SIG-M5 treated with dmso at 0.1 percent for 504 hours (cell line): Measurements from ENCODE around the gene NDFIP2.
A peak's percentile ranks its signal among the peaks of the same experiment; 100 is the strongest.
"Not testable (repeated sequence)": the region's sequence is repeated elsewhere in the genome, so short reads cannot be mapped to it uniquely, and the experiment has no call there.

Experiments
- DNase-seq: peaks from one replicate; lab custom pipeline; 2025; ENCODE audit not compliant: unreplicated experiment; lab: John Stamatoyannopoulos, UW

The NDFIP2 gene

DNA sequence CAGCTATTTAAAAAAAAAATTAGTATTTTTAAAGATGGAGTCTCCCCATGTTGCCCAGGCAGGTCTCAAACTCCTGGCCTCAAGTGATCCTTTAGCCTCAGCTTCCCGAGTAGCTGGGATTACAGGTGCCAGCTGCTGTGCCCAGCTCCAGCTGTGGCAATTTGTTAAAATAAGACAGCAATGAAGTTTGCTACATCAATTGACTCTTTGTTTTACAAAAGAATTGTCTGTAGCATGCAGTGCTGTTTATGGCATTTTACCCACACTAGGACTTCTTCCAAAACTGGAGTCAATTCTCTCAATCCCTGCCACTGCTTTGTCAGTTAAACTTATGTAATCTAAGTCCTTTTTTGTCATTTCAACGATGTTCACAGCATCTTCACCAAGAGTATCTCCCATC is 49.3 kb downstream of the NDFIP2 start:
- no peak for DNase-seq

GRCh38 chr13:79531542-79532254 is 50.7 kb downstream of the NDFIP2 start:
- DNase-seq, result no peak

GRCh38 chr13:79532576-79532975 is 51.6 kb downstream of the NDFIP2 start:
- DNase-seq, result no peak

DNA sequence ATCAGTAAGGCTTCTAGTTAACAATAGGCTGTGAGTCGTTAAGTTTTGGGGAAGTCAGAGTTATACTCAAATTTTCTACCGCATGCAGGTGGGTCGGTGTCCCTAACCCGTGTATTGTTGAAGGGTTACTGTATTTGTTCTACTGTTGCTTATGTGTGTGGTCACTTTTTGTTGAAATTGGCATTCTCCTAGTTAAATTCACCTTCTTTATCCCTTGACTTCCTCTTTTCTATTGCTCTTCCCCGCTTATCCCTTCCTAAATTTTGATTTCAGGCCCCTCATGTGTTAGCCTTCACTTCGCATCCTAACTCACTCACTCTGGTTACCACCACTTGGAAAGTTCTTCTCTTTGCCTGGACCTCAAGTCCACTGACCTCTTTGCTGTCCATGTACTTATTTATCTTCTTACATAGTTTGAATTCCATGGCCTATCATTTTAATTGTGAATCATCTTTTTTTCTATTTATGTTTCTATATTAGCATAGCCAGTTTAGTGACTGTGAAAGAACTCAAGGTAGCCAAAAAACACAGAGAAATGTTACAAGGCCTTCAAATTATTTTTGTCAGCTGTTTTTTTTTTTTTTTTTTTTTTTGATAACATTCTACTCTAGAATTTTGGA is 52.9 kb downstream of the NDFIP2 start:
- DNase-seq, result no peak

GRCh38 chr13:79534596-79534995 is 53.6 kb downstream of the NDFIP2 start:
- no peak for DNase-seq

- no peak for DNase-seq
Observed at GRCh38 chr13:79538757-79539156, 57.8 kb downstream of the NDFIP2 start.

GRCh38 chr13:79540504-79540903 is 59.5 kb downstream of the NDFIP2 start:
- DNase-seq, result no peak

DNA sequence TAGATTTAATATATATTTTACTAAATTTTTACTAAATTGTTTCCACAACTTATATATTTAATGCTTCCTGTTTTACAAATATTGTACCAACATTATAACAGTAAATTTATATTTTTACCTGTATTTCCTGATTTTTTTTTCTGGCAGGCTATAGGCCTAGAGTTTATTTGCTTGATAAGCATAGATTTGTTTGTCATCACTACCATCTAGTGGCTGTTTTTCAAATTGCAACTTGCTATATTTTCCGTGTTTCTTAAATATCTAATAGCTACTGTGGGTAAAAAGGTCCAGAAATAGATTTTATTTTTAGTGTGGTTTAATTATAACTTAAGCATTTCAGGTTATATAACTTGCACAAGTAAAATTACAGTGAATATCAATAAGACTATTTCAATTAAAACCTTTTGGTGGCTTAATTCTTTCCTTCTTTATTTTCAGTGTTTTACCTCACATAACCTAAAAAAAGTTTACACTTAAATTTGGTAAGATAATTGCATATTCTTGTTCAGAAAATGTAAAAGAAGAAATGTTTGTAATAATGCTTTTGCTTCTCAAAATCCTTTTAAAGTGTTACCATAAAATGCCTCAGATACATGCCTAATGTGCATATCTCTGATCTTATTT is 60.6 kb downstream of the NDFIP2 start:
- peak; percentile 71 for DNase-seq

DNA sequence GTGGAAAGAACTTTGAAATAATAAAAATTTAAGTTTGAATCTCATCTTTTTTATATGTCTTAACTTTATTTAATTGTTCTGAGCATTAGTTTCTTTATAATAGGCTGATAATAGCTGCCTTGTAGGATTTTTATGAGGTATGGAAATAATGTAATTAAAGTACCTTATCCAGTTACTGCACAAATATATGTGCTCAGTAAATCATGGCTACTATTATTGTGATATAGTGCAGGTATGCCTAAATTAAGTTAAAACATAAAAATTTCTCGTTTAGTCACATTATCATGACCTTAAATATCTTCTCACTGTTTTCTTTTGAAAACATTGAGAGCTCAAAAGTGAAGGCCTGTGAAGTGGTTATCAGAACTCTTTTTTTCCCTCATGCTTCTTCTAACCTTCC is 62.9 kb downstream of the NDFIP2 start:
- no peak for DNase-seq

- no peak for DNase-seq
Observed at GRCh38 chr13:79547211-79548195, 66.5 kb downstream of the NDFIP2 start.

DNA sequence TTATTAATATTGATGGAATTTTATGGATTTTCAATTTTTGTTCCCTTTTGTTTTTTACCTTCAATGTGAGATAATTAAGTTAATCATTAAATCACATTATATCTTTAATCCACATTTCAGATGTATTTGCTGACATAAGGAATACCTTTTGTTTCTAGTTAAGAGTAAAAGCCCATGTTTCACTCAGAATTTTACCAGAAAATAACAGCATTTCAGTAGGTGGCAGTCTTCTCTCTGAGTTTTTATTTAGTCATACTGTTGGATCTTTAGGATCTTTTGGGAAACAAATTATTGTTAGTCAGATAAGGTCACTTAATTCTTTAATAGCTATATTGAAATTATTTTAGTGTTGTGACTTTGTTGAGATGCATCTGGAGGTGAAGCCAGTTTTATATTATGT is 67.9 kb downstream of the NDFIP2 start:
- no peak for DNase-seq

- DNase-seq, result no peak
Observed at GRCh38 chr13:79549355-79550106, 68.6 kb downstream of the NDFIP2 start.

DNA sequence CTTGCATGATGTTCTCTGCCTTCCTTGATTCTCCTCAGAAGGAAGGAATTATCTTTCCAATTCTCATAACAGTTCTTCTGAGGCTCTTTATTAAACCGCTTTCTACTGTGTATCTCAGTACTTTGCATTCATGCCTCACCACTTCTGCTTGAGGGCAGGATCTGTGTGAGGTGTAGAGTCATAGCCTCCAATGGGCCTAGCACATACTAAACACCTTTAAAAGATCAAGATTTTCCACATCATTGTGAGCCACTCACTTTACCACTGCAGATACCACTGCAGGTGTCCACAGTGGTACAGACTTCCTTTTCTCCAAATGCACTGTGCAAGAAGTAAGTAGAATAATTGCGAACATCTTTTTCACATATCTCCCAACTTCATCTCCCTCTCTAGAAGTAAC is 76.7 kb downstream of the NDFIP2 start:
- no peak for DNase-seq

DNA sequence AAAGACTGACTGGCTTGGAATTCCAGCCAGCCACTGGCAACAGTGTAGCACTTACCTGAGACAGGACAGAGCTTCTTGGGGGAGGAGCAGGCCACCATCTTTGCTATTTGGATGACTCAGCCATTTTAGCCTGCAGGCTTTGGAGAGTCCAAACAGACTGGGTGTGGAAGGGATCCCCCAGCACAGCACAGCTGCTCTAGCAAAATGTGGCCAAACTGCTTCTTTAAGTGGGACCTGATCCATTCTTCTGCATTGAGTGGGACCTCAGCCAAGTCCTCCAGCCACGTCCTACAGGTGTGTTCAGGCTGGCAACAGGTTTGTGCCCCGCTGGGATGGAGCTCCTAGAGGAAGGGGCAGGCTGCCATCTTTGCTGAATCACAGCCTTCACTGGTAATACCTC is 80.0 kb downstream of the NDFIP2 start:
- DNase-seq, result no peak

GRCh38 chr13:79562557-79562956 is 81.6 kb downstream of the NDFIP2 start:
- DNase-seq, result no peak

GRCh38 chr13:79566118-79566517 is 85.2 kb downstream of the NDFIP2 start:
- no peak for DNase-seq

DNA sequence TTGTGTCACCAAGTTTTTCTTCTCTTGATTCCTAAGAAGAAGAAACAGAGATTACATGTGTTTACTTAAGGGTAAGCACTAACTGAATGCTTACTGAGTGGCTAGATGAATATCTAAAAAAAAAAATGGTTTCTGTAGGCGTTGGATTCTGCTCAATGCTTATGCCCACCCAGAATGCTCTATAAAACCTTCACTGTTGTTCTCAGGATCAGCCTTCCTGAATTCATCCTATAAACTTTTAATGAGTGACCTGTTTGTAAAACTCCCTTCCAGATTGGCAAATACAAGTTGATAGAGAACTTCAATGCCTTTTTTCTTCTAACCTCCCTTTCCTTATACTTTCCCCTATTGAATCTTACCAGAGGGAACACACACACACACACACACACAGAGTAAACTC is 90.2 kb downstream of the NDFIP2 start:
- no peak for DNase-seq

DNA sequence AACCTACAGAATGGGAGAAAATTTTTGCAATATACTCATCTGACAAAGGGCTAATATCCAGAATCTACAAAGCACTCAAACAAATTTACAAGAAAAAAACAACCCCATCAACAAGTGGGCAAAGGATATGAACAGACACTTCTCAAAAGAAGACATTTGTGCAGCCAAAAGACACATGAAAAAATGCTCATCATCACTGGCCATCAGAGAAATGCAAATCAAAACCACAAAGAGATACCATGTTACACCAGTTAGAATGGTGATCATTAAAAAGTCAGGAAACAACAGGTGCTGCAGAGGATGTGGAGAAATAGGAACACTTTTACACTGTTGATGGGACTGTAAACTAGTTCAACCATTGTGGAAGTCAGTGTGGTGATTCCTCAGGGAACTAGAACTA is 92.9 kb downstream of the NDFIP2 start:
- not testable (repeated sequence) for DNase-seq

- no peak for DNase-seq
Observed at GRCh38 chr13:79581870-79582315, 100.9 kb downstream of the NDFIP2 start.

GRCh38 chr13:79582896-79583295 is 101.9 kb downstream of the NDFIP2 start:
- DNase-seq, result no peak
